HT1080 (cell line): ENCODE measurements around the gene ELOB. TPM values are rescaled to one million over a fixed set of nuclear protein-coding genes. Genes with fewer than 3 reads are reported as not detected.

ENCODE experiments used
- DNase-seq: peaks from one replicate; pipeline ENCODE4 v3.0.0-alpha.2; 2015; ENCODE audit warnings: low read depth
- polyA plus RNA-seq, 2 experiments: library from polyadenylated mRNA; depleted of rRNA; stranded (reverse); fragments of >200 nt; gene quantifications; 2 replicates each; pipeline ENCODE4 v1.2.3, GENCODE V29; 2015
- total RNA-seq: library from RNA; depleted of rRNA; stranded (reverse); fragments of >200 nt; shearing (Covaris generic); gene quantifications from 2 replicates; pipeline ENCODE4 v1.2.3, GENCODE V29; 2014; rRNA removed

Gene ELOB
- total RNA-seq = 159 and 224 TPM in 2 replicates
- polyA plus RNA-seq (2015; cell fraction: cytosol; rRNA removed) = 129 and 458 TPM in 2 replicates
- 45.8 and 77.1 TPM in 2 replicates for polyA plus RNA-seq (2015; cell fraction: nucleus; rRNA removed)

DNA sequence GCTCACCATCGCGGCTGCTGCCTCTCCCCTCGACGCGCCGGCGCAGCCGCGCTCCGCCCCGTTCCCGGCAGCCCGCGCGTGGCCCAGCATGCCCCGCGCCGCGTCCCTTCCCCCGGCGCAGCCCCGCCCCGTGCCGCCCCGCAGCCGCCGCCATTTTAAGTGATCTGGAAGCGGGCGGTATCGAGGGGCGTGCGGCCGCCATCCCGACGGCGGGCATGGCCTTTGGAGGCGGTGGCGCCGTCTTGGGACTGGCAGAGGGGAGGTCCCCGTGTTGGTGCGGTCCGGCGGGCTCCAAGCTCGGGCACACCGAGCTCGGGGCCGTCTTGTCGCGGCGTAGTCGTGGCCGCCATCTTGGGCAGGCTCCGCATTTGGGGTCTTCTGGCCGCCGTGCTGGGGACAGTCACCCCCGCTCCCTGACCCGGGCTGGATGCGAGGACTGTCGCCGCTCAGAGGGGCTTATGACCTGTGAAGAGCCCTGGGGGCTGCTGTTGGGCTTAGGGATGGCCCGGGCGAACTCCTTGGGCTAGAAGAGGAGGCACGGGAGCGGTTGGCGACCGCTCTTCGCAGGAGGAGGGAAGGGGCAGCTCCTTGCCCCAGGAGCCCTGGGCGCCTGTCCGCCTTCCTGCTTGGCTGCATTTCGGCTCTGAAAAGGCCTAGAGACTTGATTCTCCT, at the start of gene ELOB:
ELOB (minus strand) TSS at position 50 of the 672 bp plus-strand sequence; CDS start at position 9, 41 bp downstream.
- DNase-seq = peak; percentile 61

DNA sequence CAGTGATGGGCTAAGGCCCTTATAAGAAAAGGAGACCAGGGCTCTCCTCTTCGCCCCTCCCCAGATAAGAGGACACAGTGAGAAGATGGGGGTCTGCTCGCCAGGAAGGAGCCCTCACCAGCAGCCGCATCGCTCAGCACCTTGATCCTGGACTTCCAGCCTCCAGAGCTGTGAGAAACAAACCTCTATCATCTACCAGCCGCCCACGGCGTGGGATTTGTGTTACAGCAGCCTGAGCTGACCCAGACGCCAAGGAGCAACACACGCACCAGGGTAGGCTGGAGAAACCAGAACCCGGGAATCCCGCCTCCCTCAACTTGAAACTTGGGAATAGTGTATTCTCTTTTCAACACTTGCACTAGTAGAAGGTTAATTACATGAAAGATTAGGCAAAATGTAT, 48.8 kb upstream of the ELOB start:
- DNase-seq = no peak

DNA sequence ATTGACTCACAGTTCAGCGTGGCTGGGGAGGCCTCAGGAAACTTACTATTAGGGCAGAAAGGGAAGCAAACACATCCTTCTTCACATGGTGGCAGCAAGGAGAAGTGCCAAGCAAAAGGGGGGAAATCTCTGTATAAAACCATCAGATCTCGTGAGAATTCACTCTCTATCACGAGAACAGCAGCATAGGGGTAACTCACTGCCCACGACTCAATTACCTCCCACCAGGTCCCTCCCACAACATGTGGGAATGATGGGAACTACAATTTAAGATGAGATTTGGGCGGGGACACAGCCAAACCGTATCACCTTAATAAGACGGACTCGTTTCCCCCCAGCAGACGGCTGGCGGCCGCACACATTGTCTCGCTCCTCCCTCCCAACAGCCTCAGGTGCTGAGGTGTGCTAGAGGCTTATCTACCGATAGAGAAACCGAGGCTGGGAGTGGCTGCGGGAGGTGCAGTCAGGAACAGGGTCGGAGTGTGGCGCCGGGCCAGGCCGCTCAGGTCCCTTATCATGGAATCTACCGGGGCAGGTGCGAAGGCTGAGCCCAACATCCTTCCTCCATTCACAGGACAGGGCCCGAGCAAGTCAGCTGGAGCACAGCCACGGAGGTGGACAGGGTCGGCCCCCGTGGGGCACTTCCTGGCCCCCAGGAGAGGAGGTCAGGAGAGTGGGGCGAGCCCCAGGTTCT, 48.1 kb upstream of the ELOB start:
- DNase-seq = no peak

DNA sequence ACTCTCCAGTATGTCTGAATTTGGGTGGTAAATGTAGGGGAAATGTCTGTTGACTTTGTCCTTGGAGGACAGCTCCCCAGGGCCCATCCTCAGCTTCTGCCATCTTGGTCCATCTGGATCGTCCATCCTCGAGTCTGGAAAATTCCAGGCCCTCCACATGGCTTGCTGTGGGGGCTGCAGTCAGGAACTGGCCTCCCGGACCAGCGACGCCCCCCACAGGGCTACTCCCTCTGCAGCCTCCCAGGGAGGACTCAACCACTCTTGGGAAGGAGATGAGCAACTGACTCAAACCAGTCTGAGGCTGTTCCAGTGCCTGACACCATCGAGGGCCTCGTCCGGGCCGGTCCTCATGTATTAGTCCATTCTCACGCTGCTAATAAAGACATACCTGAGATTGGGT, 47.5 kb upstream of the ELOB start:
- DNase-seq = no peak

DNA sequence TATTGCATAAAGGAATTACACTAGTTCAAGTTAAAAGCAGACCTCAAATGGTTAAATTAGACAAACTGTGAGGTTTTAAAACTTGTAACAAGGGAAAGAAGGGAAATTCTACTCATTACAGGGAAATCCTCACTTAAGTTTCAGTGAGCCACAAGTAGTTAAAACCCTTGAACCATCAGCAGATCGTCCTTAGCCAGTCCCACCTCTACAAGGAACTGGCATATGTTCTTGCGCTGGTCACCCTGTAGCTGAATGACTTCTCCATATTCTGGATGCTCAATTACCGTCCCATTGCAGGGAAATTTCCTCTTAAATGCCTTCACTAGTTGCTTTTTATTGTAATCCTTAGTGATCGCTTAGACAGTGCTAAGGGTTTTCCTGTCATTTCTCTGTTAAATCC, 45.4 kb upstream of the ELOB start:
- DNase-seq = no peak

DNA sequence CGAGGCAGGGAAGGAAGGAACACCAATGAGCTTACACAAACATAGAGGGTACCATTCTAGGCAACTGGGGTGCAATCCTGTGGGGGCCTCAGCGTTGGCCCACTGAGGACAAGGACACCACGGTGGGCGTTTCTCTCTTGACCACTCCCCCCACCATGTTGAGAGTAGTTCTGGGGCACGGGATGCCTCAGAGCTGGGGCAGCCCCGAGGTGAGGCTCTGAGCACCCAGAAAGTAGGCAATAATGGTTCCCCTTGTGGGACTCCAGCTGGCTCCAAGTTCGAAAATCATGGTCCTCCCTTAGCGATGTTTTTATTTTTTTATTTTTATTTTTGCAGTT, 45.0 kb upstream of the ELOB start:
- no peak for DNase-seq

DNA sequence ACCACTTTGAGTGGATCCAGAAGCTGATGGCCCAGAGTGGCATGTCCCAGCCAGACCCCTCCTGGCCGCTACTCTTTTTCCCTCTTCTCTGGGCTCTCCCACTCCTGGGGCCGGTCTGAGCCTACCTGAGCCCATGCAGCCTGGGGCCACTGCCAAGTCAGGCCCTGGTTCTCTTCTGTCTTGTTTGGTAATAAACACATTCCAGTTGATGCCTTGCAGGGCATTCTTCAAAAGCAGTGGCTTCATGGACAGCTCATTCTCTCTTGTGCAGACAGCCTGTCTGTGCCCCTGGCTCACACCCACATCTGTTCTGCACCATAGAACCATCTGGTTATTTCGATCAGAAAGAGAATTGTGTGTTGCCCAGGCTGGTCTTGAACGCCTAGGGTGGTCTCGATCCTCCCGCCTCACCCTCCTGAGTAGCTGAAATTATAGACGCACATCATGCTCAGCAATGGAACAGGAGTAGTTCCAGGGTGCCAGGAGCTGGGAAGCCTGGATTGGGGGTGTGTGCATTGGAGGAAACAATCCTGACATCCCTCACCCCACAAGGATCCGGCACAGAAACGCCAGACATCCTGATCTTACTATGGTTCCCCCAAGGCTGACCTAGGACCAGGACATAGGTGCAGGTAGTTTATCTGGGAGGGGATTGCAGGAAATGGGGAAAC, 44.5 kb upstream of the ELOB start:
- DNase-seq = no peak

DNA sequence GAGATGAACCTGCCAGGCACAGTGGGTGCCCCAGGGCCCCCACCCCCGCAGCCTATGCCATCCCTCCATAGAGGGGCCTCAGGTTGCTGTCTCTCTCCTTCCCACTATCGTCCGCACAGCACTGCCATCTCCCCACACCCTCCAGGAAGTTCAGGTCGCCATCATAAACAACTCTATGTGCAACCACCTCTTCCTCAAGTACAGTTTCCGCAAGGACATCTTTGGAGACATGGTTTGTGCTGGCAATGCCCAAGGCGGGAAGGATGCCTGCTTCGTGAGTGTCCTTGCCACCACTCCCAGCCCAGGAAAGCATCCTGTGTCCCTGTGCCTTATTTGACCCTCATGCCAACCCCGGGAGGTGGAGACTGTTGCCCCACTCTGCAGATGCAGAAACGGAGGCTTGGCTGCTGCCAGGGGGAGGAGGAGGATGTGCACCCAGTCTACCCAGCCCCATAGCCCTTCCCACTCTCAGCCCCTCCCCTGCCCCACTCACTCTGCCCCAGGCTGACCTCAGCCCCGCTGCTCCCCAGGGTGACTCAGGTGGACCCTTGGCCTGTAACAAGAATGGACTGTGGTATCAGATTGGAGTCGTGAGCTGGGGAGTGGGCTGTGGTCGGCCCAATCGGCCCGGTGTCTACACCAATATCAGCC, 43.9 kb upstream of the ELOB start:
- no peak for DNase-seq

DNA sequence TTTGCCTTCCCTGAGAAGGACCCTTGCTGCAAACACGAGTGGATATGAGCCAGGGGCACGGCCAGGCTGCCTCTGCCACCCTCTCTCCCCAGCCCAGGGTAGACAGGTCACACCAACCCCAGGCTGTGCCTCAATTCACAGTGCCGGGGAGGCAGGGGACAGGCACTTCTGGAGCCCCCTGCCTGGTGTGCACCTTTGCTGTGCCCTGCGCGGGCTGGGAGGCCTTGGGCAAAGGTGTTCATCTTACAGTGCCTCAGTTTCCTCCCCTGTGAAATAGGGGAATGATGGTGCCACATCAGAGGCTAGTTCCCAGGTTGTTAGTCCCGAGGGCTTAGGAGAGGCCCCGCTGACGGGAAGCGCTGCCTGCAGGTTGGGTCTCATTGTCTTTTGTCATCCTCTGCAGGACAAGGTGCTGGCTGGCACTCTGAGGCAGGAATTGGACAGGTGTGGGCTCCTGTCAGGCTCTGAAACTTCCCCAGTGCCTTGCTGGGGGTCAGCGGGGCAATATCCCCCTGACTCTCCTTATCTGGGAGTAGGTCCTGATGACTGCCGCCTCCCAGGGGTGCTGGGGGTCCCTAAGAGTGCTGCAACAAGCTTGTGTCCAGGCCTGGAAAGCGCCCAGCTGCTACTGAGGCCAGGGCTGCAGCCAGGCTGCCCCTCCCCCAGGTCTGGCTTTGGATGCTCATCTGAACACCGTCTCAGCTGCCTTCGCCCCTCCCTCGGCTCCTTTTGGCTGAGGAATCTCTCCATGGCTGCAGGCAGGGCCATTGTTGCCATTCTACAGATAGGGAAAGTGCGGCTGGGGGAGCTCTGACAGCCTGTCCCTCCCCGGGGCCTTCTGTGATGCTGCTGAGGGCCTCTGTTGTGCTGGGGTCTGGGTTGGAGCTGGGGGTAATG, 43.1 kb upstream of the ELOB start:
- no peak for DNase-seq

DNA sequence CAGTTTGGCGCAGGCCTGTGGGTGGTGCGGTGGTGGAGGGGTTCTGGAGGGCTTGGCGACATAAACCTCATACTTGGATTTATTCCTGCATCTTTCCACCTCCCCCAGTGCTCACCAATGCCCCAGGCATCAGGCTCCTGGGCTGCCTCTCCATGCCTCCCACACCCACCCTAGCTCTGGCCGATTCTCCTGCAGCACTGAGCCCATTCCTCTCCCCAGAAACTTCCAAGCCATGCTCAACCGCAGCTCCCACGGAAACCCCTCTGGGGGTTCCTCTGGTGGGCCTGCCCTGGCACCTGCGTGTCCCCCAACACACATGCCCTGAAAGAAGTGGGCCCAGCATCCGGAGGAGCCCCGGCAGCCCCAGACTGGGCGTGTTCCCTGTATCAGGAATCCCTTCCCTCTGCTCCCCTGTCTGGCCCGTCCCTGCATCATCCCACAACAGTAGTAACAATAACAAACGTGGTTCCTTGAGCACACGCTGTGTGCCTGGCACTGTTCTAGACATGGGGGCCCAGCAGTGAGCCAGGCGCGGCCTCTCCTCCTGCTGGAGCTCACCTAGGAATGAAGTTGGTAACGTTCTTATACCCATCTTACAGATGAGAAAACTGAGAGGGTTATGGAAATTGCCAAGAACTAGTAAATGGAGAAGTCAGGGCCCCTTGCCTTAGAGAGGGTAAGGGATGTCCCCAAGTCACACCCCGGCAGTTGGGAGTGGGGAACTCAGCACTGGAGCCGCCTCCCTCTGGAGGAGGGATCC, 42.3 kb upstream of the ELOB start:
- DNase-seq = no peak

DNA sequence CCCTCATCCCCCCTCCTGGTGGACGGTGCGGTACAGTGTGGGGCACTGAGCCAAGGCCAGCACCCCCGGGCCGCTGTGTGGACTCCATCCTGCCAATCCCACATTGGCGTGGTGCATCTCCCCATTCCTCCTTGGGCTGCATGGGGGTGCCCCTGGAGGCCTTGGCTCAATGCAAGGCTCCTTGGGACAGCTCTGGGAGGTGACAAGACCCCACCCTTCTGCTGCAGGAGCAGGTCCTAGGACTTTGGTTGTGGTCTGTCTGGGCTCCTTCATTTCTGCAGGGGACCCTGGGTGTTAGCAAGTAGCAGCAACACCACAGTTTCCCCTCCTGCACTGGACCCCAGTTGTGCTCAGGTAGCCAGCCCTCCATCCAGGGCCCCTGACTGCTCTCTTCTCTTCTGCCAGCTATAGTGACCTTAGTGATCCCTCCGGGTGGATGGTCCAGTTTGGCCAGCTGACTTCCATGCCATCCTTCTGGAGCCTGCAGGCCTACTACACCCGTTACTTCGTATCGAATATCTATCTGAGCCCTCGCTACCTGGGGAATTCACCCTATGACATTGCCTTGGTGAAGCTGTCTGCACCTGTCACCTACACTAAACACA, 41.3 kb upstream of the ELOB start:
- DNase-seq = no peak

DNA sequence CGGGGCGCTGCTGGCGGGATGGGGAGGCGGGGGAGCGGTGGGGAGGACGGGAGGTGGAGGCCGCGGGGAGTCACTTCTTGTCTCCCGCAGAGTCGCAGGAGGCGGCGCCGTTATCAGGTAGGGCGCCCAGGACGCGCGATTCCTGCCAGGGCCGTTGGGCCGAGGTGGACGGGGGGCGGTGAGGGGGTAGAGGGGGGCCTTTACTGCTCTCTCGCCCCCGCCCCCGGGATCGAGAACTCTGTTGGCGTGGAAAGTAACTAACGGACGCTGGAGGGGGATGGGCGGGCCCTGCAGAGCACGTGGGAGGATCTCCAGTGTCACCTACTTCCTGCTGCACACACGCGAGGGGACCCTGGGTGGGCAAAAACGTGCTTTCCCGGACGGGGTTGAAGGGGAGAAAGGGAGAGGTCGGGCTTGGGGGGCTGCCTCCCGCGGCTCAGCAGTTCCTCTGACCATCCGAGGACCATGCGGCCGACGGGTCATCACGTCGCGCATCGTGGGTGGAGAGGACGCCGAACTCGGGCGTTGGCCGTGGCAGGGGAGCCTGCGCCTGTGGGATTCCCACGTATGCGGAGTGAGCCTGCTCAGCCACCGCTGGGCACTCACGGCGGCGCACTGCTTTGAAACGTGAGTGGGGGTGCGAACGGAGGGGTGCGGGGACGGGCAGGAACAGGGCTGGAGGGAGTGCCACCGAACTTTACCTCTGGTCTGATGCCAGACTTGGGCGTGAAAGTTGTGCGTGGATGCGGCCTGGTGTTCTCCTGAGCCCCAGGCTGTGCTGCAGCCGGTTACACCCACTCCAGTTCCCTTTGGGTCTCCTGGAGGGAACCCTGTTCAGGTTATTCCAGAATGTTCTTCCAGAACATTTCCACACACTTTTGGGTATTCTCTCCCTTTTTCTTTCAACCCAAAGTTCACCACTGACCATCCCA, 40.5 kb upstream of the ELOB start:
- DNase-seq = no peak

DNA sequence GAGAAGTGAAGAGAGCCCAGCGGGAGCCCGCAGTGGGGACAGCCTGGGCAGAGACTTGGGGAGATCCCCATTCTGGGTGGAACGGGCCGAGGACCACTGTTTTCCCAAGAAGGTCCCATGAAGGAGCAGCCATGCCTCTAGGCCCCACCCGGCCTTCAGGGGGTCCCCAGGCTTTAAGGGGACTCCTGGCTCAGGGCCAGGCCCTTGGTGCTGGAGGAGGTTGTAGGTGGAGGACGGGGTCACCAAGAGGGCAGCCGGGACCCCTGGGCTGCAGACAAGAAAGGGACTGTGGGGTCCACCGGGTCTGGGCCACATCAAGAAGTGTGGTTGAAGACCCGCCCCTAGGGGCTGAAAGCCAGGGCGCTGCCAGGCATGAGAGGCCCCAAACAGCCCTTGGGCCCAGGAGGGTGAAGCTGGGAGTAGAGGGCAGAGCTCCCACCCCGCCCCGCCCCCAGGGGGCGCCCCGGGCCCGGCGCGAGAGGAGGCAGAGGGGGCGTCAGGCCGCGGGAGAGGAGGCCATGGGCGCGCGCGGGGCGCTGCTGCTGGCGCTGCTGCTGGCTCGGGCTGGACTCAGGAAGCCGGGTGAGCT, 39.8 kb upstream of the ELOB start, which contains the start of gene PRSS21:
PRSS21 (plus strand) TSS at position 487 of the 589 bp plus-strand sequence; CDS start at position 519, 32 bp downstream.
- no peak for DNase-seq

DNA sequence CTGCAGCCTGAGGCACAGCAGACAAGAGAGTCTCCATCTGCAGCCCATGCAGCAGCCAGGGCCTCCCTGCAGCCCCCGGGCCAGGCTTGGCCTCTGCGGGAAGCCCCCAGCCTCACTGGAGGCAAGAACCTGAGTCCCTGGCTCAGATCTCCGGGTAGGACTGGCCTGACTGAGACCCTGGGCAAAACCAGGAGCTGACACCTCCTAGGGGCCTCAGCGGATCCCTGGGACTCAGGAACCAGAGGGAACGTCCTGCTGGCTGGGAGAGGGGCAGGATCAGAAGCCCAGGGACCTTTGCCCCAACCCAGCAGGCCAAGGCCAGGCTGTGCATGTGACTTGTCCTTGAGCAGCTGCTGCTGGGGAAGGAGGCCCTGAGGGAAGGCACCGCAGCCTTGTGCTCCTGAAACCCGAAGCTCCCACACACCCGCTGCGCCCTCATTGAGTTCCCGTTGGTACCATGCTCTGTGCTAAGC, 38.3 kb upstream of the ELOB start:
- DNase-seq = no peak

DNA sequence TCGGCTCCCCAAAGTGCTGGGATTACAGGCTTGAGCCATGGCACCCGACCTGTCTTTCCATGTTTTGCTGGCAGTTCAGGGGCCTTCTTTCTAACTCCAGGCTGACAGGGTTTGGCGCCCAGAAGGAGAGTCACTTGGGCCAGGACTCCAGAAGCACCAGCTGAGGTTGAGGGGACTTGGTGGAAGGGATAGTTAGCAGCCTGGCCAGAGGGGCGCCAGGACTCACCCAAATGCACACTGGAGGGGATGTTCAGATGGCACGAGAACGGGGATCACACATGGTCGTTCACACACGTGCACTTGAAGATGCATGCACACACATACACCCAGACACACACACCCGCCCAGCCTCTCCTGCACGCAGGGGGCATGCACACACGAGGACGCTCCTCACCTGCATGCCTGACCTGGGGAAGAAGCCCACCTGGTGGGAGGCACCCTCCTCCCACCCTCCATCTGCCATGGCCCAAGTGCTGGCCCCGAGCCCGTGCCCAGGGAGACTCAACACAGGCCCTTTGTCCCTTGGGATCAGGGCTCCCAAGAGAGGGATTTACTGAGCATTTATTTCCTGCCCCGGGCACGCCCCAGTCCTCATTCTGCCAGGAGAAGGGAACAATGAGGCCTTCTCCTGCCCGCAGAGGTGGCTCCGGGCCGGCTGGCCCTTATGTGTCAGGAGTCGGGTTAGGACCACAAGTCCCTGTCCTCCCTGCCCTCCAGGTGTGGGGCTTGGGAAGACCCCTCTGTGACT, 37.6 kb upstream of the ELOB start:
- no peak for DNase-seq

DNA sequence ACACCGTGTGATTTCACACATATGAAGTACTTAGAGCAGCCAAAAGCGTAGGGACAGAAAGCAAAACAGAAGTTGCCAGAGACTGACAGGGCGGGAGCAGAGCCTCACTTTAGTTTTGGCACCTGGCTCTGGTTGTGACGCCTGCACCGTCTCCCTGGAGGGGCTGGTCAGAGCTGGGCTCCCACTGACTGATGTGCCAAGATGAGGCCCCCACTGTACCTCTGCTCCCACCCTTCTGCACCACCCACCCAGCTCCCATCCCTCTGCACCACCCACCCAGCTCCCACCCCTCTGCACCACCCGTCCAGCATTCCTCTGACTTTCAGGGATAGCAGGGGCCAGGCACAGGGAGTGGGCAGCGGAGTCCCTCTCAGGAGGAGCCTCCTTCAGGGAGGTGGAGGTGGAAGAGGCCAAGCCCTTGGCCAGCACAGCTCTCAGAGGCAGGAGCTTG, 36.7 kb upstream of the ELOB start:
- no peak for DNase-seq
